K562 (cell line): Measurements from ENCODE around the gene ENOX2. TPM values are rescaled to one million over a fixed set of nuclear protein-coding genes. Genes with fewer than 3 reads are reported as not detected.
A peak's percentile ranks its signal among the peaks of the same experiment; 100 is the strongest.

Experiments
- BRD9 ChIP-seq: fragments of 450-650 bp; IDR thresholded peaks from 2 replicates; pipeline ENCODE4 v1.6.1; 2018; ENCODE audit warnings: low read depth; ENCODE audit not compliant: partially characterized antibody
- CHD2 ChIP-seq: IDR thresholded peaks from 2 replicates; pipeline ENCODE4 v1.6.1; 2011; ENCODE audit warnings: low read depth, low read length
- ETV1 ChIP-seq: fragments of 450-650 bp; conservative IDR thresholded peaks from 2 replicates; pipeline ENCODE4 v1.6.1; 2016; ENCODE audit warnings: missing genetic modification characterization, control low read depth, low read depth, missing compliant biosample characterization
- GTF2E2 ChIP-seq: fragments of 200-800 bp; sonication (Bioruptor generic); IDR thresholded peaks from 2 replicates; pipeline ENCODE4 v1.6.1; 2016; ENCODE audit warnings: missing genetic modification characterization, missing compliant biosample characterization
- IFI16 ChIP-seq: fragments of 250-450 bp; sonication (Bioruptor Pico); IDR thresholded peaks from 2 replicates; pipeline ENCODE4 v2.1.2; 2022; ENCODE audit warnings: mild to moderate bottlenecking, inconsistent platforms
- MAFF ChIP-seq: IDR thresholded peaks from 2 replicates; pipeline ENCODE4 v1.6.1; 2012; ENCODE audit warnings: low read length, improper control_type of control experiment
- NCOA1 ChIP-seq: fragments of 450-650 bp; IDR thresholded peaks from 2 replicates; pipeline ENCODE4 v1.6.1; 2016; ENCODE audit warnings: low read depth
- PHB ChIP-seq: fragments of 250-450 bp; sonication (Bioruptor Pico); IDR thresholded peaks from 2 replicates; pipeline ENCODE4 v1.5.0; 2021
- SAFB2 ChIP-seq: fragments of 200-400 bp; formaldehyde crosslinking; IDR thresholded peaks from 2 replicates; pipeline ENCODE4 v1.6.1; 2018; ENCODE audit warnings: borderline replicate concordance, low read length, low read depth, moderate library complexity; ENCODE audit not compliant: severe bottlenecking
- SIRT6 ChIP-seq: IDR thresholded peaks from one replicate; pipeline ENCODE4 v1.6.1; 2012; ENCODE audit warnings: low read depth, mild to moderate bottlenecking, control low read depth, inconsistent platforms, low read length, moderate library complexity
- SMARCC2 ChIP-seq: fragments of 450-650 bp; IDR thresholded peaks from 2 replicates; pipeline ENCODE4 v1.6.1; 2017; ENCODE audit warnings: antibody characterized with exemption, moderate library complexity, mild to moderate bottlenecking, low read depth
- ZFP36 ChIP-seq: fragments of 150-350 bp; IDR thresholded peaks from 2 replicates; pipeline ENCODE4 v1.6.1; 2018; ENCODE audit warnings: low read length, low read depth; ENCODE audit not compliant: partially characterized antibody
- ZNF121 ChIP-seq: sonication (generic); formaldehyde crosslinking; conservative IDR thresholded peaks from 2 replicates; pipeline ENCODE4 v1.8.0; 2022; ENCODE audit warnings: missing genetic modification reagents
- ZNF174 ChIP-seq: fragments of 250-450 bp; sonication (Bioruptor Pico); IDR thresholded peaks from 2 replicates; pipeline ENCODE4 v1.4.0; 2020; ENCODE audit warnings: mild to moderate bottlenecking
- ZNF311 ChIP-seq: fragments of 250-450 bp; sonication (Bioruptor Pico); IDR thresholded peaks from 2 replicates; pipeline ENCODE4 v1.4.0; 2020; ENCODE audit warnings: mild to moderate bottlenecking, moderate library complexity
- polyA plus RNA-seq, 8 experiments: library from polyadenylated mRNA; depleted of rRNA in 4 of 8; stranded (reverse) in 5 of 8; unstranded in 3 of 8; fragments of >200 nt; fragmentation: Nextera tagmentation in 2 of 8; fragmentation: Illumina TruSeq in 1 of 8; extraction: Ambion mirVana in 2 of 8; extraction: Trizol in 1 of 8; gene quantifications; 2 replicates each; pipeline versions ENCODE4 v1.2.1 to v1.2.3, GENCODE V29; 2011 to 2014; ENCODE audit warnings: inconsistent platforms in 1 of 8, missing spikeins in 1 of 8
- total RNA-seq, 7 experiments: library from RNA; depleted of rRNA in 6 of 7; stranded (reverse); fragments of >200 nt in 6 of 7; fragmentation: Illumina TruSeq in 2 of 7; extraction: Trizol in 2 of 7; gene quantifications; 2 replicates each; pipeline versions ENCODE4 v1.2.1 to v1.2.3, GENCODE V29; 2011 to 2021; ENCODE audit warnings: low replicate concordance in 1 of 7
- TF ChIP-seq, protein P1 (sequence below): sonication (generic); formaldehyde crosslinking; IDR thresholded peaks from 2 replicates; pipeline ENCODE4 v1.8.0; 2022; ENCODE audit warnings: mild to moderate bottlenecking, missing genetic modification reagents
- TF ChIP-seq, protein P2 (sequence below): fragments of 200-800 bp; sonication (Bioruptor generic); IDR thresholded peaks from 2 replicates; pipeline ENCODE4 v1.6.1; 2017; ENCODE audit warnings: missing genetic modification characterization, missing compliant biosample characterization
- TF ChIP-seq, protein P3 (sequence below): fragments of 250-450 bp; sonication (Bioruptor Pico); IDR thresholded peaks from 2 replicates; pipeline ENCODE4 v1.8.0; 2022; ENCODE audit warnings: moderate library complexity, mild to moderate bottlenecking, inconsistent platforms
- TF ChIP-seq, protein P4 (sequence below): fragments of 450-650 bp; IDR thresholded peaks from 2 replicates; pipeline ENCODE4 v1.7.0; 2016; ENCODE audit warnings: borderline replicate concordance
- TF ChIP-seq, protein P5 (sequence below): sonication (generic); formaldehyde crosslinking; IDR thresholded peaks from 2 replicates; pipeline ENCODE4 v1.8.0; 2022; ENCODE audit warnings: mild to moderate bottlenecking, missing genetic modification reagents
- TF ChIP-seq, protein P6 (sequence below): fragments of 250-450 bp; sonication (Bioruptor Pico); IDR thresholded peaks from 2 replicates; pipeline ENCODE4 v1.4.0; 2020; ENCODE audit warnings: mild to moderate bottlenecking, moderate library complexity

The ENOX2 gene
- total and polyA plus RNA-seq, 9 of the 15 experiments (the other 6 are each of a cell fraction or from before 2014, with no cell fraction given), result 6.1 to 24.0 (median 13.8) TPM

DNA sequence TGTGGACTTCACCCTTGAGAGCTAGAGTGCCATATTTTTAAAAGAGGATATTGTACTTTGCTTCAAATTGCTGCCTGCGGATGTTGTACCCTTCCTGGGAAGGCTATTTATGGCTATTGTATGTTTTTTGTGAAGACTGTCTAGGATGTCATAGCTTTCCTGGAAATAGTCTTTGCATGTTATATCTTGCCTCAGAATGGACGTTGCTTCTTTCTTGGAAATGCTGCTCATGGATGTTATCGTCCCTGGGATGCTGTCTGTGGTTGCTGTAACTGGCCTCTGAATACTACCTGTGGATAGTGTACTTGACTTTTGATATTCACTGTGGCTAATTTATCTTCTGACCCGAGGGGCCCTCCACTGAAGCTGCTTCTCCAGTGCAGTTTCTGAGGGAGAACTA, 146.8 kb downstream of the ENOX2 start (continued):
- TF ChIP-seq, protein P1, sequence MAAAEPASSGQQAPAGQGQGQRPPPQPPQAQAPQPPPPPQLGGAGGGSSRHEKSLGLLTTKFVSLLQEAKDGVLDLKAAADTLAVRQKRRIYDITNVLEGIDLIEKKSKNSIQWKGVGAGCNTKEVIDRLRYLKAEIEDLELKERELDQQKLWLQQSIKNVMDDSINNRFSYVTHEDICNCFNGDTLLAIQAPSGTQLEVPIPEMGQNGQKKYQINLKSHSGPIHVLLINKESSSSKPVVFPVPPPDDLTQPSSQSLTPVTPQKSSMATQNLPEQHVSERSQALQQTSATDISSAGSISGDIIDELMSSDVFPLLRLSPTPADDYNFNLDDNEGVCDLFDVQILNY, result no peak
- TF ChIP-seq SMARCC2, result no peak
- TF ChIP-seq CHD2, result no peak
- TF ChIP-seq, protein P2, sequence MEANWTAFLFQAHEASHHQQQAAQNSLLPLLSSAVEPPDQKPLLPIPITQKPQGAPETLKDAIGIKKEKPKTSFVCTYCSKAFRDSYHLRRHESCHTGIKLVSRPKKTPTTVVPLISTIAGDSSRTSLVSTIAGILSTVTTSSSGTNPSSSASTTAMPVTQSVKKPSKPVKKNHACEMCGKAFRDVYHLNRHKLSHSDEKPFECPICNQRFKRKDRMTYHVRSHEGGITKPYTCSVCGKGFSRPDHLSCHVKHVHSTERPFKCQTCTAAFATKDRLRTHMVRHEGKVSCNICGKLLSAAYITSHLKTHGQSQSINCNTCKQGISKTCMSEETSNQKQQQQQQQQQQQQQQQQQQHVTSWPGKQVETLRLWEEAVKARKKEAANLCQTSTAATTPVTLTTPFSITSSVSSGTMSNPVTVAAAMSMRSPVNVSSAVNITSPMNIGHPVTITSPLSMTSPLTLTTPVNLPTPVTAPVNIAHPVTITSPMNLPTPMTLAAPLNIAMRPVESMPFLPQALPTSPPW, result no peak
- no peak for TF ChIP-seq ZNF311 (CRISPR knock-in tag)
- TF ChIP-seq BRD9, result no peak
- TF ChIP-seq, protein P3, sequence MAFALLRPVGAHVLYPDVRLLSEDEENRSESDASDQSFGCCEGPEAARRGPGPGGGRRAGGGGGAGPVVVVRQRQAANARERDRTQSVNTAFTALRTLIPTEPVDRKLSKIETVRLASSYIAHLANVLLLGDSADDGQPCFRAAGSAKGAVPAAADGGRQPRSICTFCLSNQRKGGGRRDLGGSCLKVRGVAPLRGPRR (CRISPR knock-in tag), result no peak
- TF ChIP-seq, protein P4, sequence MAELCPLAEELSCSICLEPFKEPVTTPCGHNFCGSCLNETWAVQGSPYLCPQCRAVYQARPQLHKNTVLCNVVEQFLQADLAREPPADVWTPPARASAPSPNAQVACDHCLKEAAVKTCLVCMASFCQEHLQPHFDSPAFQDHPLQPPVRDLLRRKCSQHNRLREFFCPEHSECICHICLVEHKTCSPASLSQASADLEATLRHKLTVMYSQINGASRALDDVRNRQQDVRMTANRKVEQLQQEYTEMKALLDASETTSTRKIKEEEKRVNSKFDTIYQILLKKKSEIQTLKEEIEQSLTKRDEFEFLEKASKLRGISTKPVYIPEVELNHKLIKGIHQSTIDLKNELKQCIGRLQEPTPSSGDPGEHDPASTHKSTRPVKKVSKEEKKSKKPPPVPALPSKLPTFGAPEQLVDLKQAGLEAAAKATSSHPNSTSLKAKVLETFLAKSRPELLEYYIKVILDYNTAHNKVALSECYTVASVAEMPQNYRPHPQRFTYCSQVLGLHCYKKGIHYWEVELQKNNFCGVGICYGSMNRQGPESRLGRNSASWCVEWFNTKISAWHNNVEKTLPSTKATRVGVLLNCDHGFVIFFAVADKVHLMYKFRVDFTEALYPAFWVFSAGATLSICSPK, result no peak
- TF ChIP-seq SIRT6, result no peak
- TF ChIP-seq SAFB2, result no peak
- peak; percentile 76 for TF ChIP-seq NCOA1
- TF ChIP-seq MAFF, result no peak
- no peak for TF ChIP-seq ZNF121 (CRISPR knock-in tag)
- TF ChIP-seq, protein P5, sequence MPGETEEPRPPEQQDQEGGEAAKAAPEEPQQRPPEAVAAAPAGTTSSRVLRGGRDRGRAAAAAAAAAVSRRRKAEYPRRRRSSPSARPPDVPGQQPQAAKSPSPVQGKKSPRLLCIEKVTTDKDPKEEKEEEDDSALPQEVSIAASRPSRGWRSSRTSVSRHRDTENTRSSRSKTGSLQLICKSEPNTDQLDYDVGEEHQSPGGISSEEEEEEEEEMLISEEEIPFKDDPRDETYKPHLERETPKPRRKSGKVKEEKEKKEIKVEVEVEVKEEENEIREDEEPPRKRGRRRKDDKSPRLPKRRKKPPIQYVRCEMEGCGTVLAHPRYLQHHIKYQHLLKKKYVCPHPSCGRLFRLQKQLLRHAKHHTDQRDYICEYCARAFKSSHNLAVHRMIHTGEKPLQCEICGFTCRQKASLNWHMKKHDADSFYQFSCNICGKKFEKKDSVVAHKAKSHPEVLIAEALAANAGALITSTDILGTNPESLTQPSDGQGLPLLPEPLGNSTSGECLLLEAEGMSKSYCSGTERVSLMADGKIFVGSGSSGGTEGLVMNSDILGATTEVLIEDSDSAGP (CRISPR knock-in tag), result no peak
- TF ChIP-seq ZNF174 (CRISPR knock-in tag), result no peak
- no peak for TF ChIP-seq GTF2E2 (tag)
- TF ChIP-seq, protein P6, sequence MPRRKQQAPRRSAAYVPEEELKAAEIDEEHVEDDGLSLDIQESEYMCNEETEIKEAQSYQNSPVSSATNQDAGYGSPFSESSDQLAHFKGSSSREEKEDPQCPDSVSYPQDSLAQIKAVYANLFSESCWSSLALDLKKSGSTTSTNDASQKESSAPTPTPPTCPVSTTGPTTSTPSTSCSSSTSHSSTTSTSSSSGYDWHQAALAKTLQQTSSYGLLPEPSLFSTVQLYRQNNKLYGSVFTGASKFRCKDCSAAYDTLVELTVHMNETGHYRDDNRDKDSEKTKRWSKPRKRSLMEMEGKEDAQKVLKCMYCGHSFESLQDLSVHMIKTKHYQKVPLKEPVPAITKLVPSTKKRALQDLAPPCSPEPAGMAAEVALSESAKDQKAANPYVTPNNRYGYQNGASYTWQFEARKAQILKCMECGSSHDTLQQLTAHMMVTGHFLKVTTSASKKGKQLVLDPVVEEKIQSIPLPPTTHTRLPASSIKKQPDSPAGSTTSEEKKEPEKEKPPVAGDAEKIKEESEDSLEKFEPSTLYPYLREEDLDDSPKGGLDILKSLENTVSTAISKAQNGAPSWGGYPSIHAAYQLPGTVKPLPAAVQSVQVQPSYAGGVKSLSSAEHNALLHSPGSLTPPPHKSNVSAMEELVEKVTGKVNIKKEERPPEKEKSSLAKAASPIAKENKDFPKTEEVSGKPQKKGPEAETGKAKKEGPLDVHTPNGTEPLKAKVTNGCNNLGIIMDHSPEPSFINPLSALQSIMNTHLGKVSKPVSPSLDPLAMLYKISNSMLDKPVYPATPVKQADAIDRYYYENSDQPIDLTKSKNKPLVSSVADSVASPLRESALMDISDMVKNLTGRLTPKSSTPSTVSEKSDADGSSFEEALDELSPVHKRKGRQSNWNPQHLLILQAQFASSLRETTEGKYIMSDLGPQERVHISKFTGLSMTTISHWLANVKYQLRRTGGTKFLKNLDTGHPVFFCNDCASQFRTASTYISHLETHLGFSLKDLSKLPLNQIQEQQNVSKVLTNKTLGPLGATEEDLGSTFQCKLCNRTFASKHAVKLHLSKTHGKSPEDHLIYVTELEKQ (CRISPR knock-in tag), result no peak
- TF ChIP-seq ETV1, result no peak
- no peak for TF ChIP-seq PHB (CRISPR knock-in tag)
- TF ChIP-seq IFI16, result no peak
- TF ChIP-seq ZFP36, result no peak
